Stimulated activated CD4-positive, alpha-beta T cell treated with anti-CD3 and anti-CD28 coated beads, Interleukin-2, amount 100 ng/mL, for 48 hours (primary cell): Measurements from ENCODE around the gene RAB12.
A peak's percentile ranks its signal among the peaks of the same experiment; 100 is the strongest.
"Not testable (repeated sequence)": the region's sequence is repeated elsewhere in the genome, so short reads cannot be mapped to it uniquely, and the experiment has no call there.

Experiments used
- DNase-seq, 2 donors: peaks; one replicate each; pipeline ENCODE4 v3.0.0-alpha.2; 2020

The RAB12 gene, protein sequence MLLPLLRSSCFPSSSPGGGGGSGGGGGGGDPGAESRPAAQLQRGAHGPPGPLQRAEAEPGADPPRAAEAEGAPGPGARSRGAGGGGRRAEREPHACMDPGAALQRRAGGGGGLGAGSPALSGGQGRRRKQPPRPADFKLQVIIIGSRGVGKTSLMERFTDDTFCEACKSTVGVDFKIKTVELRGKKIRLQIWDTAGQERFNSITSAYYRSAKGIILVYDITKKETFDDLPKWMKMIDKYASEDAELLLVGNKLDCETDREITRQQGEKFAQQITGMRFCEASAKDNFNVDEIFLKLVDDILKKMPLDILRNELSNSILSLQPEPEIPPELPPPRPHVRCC

DNA sequence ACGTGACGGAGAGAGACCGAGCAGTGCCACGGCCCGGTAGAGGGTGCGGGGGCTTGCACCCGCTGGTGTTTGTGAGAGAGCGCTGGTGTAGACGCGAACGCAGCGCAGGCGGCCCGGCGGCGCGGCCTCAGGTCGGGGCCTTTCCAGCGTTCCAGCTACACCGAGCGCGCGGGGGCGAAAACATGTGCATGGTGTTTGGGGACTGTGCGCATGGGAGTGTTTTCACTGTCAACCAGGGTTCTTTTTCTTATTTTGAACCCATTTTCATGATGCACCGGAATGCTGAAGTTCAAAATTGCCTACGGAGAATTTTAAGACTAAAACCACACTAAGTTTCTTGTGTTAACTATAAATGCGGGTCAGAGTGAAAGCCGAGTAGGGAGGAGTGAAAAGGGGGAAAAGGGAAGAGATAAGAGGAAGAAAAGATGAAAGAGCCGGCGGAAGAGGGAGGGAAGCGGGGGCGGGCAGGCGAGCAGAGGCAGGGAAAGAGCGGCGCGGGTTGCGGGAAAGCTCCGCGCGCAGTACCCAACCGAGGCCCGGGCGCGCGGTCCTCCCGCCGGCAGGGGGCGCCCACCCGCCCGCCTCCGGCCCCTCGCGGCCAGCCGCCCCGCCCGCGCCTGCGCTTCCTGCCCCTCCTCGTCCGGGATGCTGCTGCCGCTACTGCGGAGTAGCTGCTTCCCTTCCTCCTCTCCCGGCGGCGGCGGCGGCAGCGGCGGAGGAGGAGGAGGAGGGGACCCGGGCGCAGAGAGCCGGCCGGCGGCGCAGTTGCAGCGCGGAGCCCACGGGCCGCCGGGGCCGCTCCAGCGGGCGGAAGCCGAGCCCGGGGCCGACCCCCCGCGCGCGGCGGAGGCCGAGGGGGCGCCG is at the start of gene RAB12:
TSS of gene RAB12 (plus strand) at position 643 of the 864 bp plus-strand sequence. CDS start at position 646, 3 bp downstream.
- DNase-seq: peak; percentile 81 to 86

DNA sequence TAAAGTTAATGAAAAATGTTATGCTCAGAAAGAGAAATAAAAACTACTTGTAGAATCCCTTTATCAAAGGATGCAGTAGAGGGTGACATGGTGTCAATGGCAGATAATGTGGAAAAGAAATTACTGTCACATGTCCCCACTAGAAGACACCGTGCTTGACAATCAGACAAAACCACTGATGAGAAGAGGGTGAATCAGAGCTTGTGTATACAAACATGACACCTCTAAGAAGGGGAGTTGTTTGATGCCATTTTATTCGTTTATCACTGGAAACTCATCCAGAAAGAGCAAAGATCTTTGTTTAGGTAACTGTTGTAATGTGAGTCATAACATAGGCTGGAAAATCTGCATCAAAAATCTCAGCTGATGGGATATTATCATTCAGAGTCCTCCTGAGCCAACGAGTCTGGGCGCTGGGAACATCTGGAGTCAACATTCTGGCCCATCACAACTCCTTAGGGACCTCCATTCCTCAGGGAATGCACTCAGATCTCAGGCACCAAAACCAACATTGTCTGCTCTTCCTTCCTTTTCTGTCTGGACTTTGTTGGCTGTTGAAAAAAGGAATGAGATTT is 49.5 kb upstream of the RAB12 start:
- no peak for DNase-seq

DNA sequence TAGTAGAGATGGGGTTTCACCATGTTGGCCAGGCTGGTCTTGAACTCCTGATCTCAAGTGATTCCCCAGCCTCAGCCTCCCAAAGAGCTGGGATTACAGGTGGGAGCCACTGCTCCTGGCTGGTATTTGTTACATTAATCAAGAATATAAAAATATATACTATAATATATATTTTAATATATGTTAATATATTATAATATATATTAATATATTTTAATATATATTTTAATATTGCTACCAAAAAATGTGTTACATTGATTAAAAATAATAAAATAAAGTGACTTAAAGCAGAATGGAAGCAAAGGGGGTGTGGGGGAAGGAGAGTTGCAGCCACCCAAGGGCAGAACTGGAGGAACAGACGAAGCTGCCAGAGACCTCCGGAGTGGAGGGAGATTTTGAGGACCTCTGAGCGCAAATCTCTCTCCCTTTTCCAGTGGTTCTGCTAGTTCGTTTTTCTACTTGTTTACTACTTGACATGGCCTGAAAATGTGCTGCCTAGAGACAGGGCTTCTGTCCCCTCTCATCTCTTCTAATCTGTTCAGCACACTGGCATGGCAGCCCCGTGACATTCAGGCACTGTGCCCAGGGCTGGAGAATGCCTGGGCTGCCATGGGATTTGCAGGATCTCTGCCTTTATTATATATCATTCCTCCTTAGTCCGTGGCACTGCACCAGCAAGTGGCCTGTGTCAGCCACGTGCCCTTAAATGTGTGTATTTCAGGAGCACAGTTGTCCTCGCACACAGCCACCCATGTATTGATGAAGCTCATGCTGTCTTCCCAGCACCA is 47.9 kb upstream of the RAB12 start:
- no peak for DNase-seq

GRCh38 chr18:8562070-8562469 is 47.2 kb upstream of the RAB12 start:
- DNase-seq: no peak

DNA sequence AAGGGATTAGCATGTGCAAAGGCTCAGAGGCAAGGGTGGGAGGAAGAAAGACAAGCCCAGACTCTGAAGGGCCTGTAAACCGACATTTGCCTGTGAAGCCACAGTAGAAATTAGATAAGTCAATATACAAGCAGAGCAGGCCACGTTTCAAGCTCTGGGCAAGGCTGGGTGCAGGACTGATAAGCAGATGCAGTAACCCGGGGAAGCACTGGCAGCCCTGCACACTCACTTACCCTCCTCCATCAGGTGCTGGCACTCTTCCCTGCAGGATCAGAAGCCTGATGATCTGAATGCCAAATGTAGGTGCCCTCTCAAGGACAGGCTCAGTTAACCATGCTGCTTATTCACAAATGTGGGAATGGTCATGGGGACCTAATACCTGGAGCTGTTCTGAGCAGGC is 46.3 kb upstream of the RAB12 start:
- DNase-seq: no peak

GRCh38 chr18:8571399-8571798 is 37.8 kb upstream of the RAB12 start:
- no peak for DNase-seq

DNA sequence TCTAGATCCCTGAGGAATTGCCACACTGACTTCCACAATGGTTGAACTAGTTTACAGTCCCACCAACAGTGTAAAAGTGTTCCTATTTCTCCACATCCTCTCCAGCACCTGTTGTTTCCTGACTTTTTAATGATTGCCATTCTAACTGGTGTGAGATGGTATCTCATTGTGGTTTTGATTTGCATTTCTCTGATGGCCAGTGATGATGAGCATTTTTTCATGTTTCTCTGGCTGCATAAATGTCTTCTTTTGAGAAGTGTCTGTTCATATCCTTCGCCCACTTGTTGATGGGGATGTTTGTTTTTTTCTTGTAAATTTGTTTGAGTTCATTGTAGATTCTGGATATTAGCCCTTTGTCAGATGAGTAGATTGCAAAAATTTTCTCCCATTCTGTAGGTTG is 35.5 kb upstream of the RAB12 start:
- DNase-seq: not testable (repeated sequence)

GRCh38 chr18:8584798-8585197 is 24.4 kb upstream of the RAB12 start:
- no peak for DNase-seq

GRCh38 chr18:8586941-8587340 is 22.3 kb upstream of the RAB12 start:
- DNase-seq: no peak

DNA sequence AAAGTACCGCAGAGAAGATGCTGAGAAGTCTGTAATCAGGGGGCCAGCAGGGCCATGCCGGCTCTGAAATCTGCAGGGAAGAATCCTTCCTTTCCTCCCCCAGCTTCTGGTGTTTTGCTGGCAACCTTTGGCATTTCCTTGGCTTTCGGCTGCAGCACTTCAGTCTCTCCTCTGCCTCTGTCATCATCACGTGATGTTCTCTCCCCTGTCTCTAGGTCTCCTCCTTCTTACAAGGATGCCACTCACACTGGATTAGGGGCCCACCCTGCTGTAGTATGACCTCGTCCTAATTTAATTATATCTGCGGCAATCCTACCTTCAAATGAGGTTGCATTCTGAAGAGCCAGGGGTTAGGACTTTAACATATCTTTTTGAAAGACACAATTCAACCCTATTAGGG is 13.8 kb upstream of the RAB12 start:
- DNase-seq: no peak

DNA sequence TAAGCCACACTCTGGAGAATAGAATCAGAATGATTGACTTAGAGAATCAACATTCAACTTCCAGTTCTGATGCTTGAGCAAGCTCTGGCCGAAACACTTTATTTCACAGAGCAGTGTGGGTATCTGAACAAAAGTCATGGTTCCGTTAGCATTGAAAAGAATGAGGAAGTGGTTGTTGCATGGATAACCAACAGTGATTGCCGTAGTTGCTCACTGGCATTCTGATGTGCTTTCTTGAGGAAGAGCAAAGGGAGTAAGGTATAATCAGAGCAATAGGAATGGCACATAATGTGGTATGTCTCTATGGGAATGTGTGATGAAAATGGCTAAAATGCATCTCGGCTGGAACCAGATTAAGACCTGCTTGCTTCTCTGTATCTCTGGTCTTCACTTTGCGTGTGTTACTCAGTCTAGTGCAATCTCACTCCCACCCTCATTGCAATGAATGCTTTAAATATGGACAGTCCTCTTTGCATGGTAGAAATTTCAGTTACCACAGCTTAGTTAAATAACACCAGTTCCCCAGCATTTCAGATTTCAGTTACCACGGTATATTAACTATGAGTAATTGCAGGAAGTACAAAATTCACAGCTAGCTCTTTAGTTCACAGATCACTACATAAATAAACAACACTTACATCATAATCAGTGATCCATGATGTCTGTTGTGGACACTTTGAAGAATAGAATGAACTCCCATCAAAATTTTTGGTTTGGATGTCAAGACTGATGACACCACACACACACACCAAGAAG is 7.8 kb upstream of the RAB12 start:
- DNase-seq: no peak

DNA sequence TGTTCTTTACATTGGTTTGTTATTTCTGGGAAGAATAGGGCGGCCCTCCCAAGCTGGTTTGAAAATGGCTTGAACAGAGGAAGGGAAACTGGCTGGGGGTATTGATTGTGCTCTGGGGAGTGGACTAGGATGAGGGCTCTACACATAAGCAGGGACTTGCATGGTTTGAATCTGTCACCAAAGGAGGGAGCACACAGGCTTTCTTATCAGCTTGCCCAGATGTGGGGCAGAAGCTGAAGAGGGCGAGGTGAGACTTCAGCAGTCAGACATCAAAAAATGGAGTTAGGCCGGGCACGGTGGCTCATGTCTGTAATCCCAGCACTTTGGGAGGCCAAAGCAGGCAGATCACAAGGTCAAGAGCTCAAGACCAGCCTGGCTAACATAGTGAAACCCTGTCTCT is 7.2 kb upstream of the RAB12 start:
- DNase-seq: no peak

DNA sequence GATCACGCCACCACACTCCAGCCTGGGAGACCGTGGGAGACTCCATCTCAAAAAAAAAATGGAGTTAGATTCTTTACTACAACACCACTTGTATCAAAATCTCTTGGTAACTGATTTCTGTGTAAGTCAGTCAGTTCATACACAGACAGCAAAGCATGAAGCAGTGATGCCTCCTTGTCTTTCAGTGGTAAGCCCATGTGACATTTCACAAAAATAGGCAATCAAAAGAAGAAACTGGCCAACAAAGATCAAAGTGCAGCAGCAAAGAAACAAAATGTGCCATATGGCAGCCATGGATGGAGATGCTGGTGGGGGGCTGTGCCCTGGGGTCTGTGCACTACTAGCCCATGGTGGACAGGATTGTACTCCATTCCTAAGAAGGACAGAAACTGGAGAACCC is 6.7 kb upstream of the RAB12 start:
- DNase-seq: no peak

GRCh38 chr18:8603663-8604520 is 5.3 kb upstream of the RAB12 start:
- no peak for DNase-seq

DNA sequence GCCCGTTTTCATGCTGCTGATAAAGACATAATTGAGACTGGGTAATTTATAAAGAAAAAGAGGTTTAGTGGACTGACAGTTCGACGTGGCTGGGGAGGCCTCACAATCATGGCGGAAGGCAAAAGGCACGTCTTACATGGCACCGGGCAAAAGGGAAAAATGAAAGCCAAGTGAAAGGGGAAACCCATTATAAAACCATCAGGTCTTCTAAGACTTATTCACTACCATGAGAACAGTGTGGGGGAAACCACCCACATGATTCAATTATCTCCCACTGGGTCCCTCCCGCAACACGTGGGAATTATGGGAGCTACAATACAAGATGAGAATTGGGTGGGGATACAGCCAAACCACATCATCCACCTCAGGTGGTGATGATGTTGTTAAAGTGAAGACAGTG is 3.3 kb upstream of the RAB12 start:
- no peak for DNase-seq

- DNase-seq: no peak
These were observed 1.2 kb upstream of the RAB12 start for GRCh38 chr18:8607776-8608742.

- DNase-seq: peak; percentile 3 to 15
These were observed 622 bp downstream of the RAB12 start for GRCh38 chr18:8609659-8610458.

GRCh38 chr18:8610459-8610851 is 1.2 kb downstream of the RAB12 start:
- peak in 1 of 2 donors; percentile 7 for DNase-seq
